Measurements from ENCODE around the gene FARP2.

FARP2 gene

GRCh38 chr2:241467777-241468475 lies 111.8 kb downstream of the FARP2 start:
- no peak for DNase-seq (ENCODE audit: extremely low spot score)
- POLR2A ChIA-PET: no interaction called here
- CTCF ChIA-PET: no interaction called here
- TF ChIP-seq, protein P1, sequence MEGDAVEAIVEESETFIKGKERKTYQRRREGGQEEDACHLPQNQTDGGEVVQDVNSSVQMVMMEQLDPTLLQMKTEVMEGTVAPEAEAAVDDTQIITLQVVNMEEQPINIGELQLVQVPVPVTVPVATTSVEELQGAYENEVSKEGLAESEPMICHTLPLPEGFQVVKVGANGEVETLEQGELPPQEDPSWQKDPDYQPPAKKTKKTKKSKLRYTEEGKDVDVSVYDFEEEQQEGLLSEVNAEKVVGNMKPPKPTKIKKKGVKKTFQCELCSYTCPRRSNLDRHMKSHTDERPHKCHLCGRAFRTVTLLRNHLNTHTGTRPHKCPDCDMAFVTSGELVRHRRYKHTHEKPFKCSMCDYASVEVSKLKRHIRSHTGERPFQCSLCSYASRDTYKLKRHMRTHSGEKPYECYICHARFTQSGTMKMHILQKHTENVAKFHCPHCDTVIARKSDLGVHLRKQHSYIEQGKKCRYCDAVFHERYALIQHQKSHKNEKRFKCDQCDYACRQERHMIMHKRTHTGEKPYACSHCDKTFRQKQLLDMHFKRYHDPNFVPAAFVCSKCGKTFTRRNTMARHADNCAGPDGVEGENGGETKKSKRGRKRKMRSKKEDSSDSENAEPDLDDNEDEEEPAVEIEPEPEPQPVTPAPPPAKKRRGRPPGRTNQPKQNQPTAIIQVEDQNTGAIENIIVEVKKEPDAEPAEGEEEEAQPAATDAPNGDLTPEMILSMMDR (IDR thresholded peaks at IDR 0.05; ENCODE audit: control extremely low read depth, extremely low read depth, low read depth, missing control alignments): no peak

DNA sequence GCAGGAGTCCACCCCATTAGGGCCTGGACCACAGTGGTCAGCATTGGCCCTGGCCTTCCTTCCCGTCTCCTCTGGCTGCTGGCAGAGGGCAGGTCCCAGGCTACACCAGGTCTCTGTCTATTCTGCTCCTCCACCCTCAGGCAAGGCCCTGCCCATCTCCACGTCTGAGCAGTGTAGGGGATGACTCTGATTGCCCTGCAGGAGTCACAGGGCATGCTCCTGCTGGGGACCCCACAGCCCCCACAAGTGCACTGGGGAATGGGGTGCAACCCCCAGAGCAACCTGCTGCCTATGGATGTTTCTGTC lies 112.3 kb downstream of the FARP2 start:
- CTCF ChIA-PET: no interaction called here
- TF ChIP-seq, protein P1 (IDR thresholded peaks at IDR 0.05; ENCODE audit: control extremely low read depth, extremely low read depth, low read depth, missing control alignments): no peak
- POLR2A ChIA-PET: no interaction called here
- no peak for DNase-seq (ENCODE audit: extremely low spot score)

DNA sequence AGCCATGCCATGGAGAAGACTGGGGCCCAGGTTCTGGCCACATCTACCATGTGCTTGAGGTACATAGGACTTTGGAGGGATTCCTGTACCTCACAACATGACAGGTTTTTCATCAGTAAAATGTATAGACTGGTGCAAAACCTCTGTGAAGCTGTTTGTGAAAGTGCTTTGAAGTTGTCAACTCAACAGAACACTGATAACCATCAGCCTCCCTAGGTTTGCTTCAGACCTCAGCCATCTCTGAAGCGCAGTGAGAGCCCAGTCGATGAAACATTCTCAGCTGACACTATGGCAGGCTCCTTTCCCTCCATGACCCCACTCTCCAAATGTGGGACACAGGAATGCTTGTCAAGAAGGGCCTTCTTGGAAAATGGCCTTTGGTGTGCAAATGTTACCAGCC lies 113.7 kb downstream of the FARP2 start:
- POLR2A ChIA-PET: no interaction called here
- TF ChIP-seq, protein P1 (IDR thresholded peaks at IDR 0.05; ENCODE audit: control extremely low read depth, extremely low read depth, low read depth, missing control alignments): no peak
- no peak for DNase-seq (ENCODE audit: extremely low spot score)
- CTCF ChIA-PET: no interaction called here

DNA sequence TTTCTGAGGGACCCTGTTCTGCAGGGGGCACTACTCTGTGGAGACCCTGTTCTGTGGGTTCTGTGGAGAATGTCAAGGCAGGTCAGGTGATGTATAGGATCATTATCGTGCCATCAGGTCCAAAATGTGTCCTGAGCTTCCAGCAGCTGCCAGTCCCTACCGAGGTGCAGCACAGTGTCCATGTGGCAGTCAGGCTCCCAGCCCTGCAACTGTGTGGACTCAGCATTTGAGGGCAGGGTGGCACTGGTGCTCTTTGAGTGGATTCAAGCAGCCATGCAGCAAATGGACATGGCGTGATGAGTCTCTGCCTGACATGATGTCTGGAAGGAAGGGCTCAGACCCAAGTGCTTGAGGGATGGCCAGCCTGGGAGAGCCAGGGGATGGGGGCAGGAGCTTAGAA lies 117.3 kb downstream of the FARP2 start:
- POLR2A ChIA-PET: no interaction called here
- CTCF ChIA-PET: no interaction called here

GRCh38 chr2:241475267-241475666 lies 119.2 kb downstream of the FARP2 start:
- TF ChIP-seq, protein P1 (IDR thresholded peaks at IDR 0.05; ENCODE audit: control extremely low read depth, extremely low read depth, low read depth, missing control alignments): no peak
- DNase-seq (ENCODE audit: extremely low spot score): no peak
- POLR2A ChIA-PET: no interaction called here
- CTCF ChIA-PET: no interaction called here

More for the DNA sequence above, 117.3 kb downstream of the FARP2 start:
- DNase-seq (ENCODE audit: extremely low spot score): no peak
- TF ChIP-seq, protein P1 (IDR thresholded peaks at IDR 0.05; ENCODE audit: control extremely low read depth, extremely low read depth, low read depth, missing control alignments): no peak

DNA sequence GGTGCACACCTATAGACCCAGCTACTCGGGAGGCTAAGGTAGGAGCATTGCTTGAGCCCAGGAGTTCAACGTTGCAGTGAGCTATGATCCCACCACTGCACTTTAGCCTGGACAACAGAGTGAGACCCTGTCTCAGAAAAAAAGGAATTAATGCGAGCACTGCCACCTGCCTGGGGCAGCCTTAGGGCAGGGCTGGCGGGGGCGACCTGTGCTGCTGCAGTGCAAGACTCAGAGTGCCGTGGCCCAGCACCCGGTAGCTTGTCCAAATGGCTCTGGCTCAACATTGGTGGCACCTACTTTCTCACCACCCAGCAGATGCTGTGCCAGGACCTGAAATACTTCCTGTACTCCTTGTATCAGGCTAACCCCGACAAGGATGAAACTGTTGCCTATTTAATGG lies 122.1 kb downstream of the FARP2 start:
- ChIA-PET CTCF (no interaction called here), POLR2A (no interaction called here)
- TF ChIP-seq, protein P1 (IDR thresholded peaks at IDR 0.05; ENCODE audit: control extremely low read depth, extremely low read depth, low read depth, missing control alignments): no peak
- DNase-seq (ENCODE audit: extremely low spot score): no peak
